ENCODE results near the gene C17orf107. TPM values are rescaled to one million over a fixed set of nuclear protein-coding genes. Genes with fewer than 3 reads are reported as not detected.
A peak's percentile ranks its signal among the peaks of the same experiment; 100 is the strongest.

C17orf107 gene
- total RNA-seq, 1 donor from 2014 or later: 1.8 TPM

GRCh38 chr17:4949321-4950074, 50.2 kb downstream of the C17orf107 start:
- peak overlapping the region; percentile 82 for H3K27ac Mint-ChIP-seq (ENCODE audit: unreplicated experiment)
- DNase-seq (ENCODE audit: low spot score): no peak

GRCh38 chr17:4950075-4950745, 50.9 kb downstream of the C17orf107 start:
- Mint-ChIP-seq H3K27ac (ENCODE audit: unreplicated experiment) (peak overlapping the region; percentile 87), H3K27me3 (ENCODE audit: low read depth) (no peaks in the 10 kb centered on the region), H3K36me3 (ENCODE audit: low read depth) (peaks cover 16% of the 10 kb centered on the region), H3K9me3 (ENCODE audit: low read depth) (no peaks in the 10 kb centered on the region), H3K4me3 (ENCODE audit: unreplicated experiment) (peak overlapping the region; percentile 68), H3K4me1 (ENCODE audit: low read depth) (peaks cover 57% of the 10 kb centered on the region)
- TF ChIP-seq CTCF (IDR thresholded peaks at IDR 0.05): no peak
- peak; percentile 94 for DNase-seq (ENCODE audit: low spot score)

More at GRCh38 chr17:4949321-4950074, 50.2 kb downstream of the C17orf107 start:
- no peaks in the 10 kb centered on the region for H3K27me3 Mint-ChIP-seq (ENCODE audit: low read depth)
- H3K4me3 Mint-ChIP-seq (ENCODE audit: unreplicated experiment): peak overlapping the region; percentile 96
- TF ChIP-seq CTCF (IDR thresholded peaks at IDR 0.05): no peak
- peaks cover 64% of the 10 kb centered on the region for H3K4me1 Mint-ChIP-seq (ENCODE audit: low read depth)
- peaks cover 18% of the 10 kb centered on the region for H3K36me3 Mint-ChIP-seq (ENCODE audit: low read depth)
- no peaks in the 10 kb centered on the region for H3K9me3 Mint-ChIP-seq (ENCODE audit: low read depth)

- Mint-ChIP-seq H3K36me3 (ENCODE audit: low read depth) (peaks cover 11% of the 10 kb centered on the region), H3K4me1 (ENCODE audit: low read depth) (peaks cover 51% of the 10 kb centered on the region), H3K27me3 (ENCODE audit: low read depth) (no peaks in the 10 kb centered on the region), H3K9me3 (ENCODE audit: low read depth) (no peaks in the 10 kb centered on the region), H3K4me3 (ENCODE audit: unreplicated experiment) (peak within 1 kb of the TSS; percentile 68), H3K27ac (ENCODE audit: unreplicated experiment) (peak within 1 kb of the TSS; percentile 87)
- no peak for TF ChIP-seq CTCF (IDR thresholded peaks at IDR 0.05)
- no peak for DNase-seq (ENCODE audit: low spot score)
These were observed 51.4 kb downstream of the C17orf107 start, which contains the start of gene ENO3 for GRCh38 chr17:4950746-4951204. Gene ENO3, plus strand, starts transcription at chr17:4951119. Its CDS starts 711 bp downstream, at chr17:4951830.

GRCh38 chr17:4951486-4951885, 52.1 kb downstream of the C17orf107 start:
- Mint-ChIP-seq H3K27ac (ENCODE audit: unreplicated experiment) (no peak overlapping the region), H3K4me1 (ENCODE audit: low read depth) (peaks cover 44% of the 10 kb centered on the region), H3K27me3 (ENCODE audit: low read depth) (no peaks in the 10 kb centered on the region), H3K4me3 (ENCODE audit: unreplicated experiment) (no peak overlapping the region), H3K36me3 (ENCODE audit: low read depth) (peaks cover 6% of the 10 kb centered on the region), H3K9me3 (ENCODE audit: low read depth) (no peaks in the 10 kb centered on the region)
- DNase-seq (ENCODE audit: low spot score): no peak
- no peak for TF ChIP-seq CTCF (IDR thresholded peaks at IDR 0.05)

Other genes starting within 250 kb of the C17orf107 start
- 44.1 to 56.2 TPM (median 48.2 TPM) in 3 replicates for gene PELP1, start 195.4 kb upstream of the C17orf107 start, total RNA-seq
- 7.1 to 11.8 TPM (median 7.2 TPM) in 3 replicates for gene ARRB2, start 188.9 kb upstream of the C17orf107 start, total RNA-seq
- 14.6 to 21.3 TPM (median 16.9 TPM) in 3 replicates for gene MED11, start 168.1 kb upstream of the C17orf107 start, total RNA-seq
- 0.23 to 0.48 TPM (median 0.45 TPM) in 3 replicates for gene ZMYND15, start 159.7 kb upstream of the C17orf107 start, total RNA-seq
- 4.7 to 8.0 TPM (median 5.4 TPM) in 3 replicates for gene CXCL16, start 159.6 kb upstream of the C17orf107 start, total RNA-seq
- not detected in 3 replicates for gene TM4SF5, start 127.7 kb upstream of the C17orf107 start, total RNA-seq
- gene VMO1, start 113.2 kb upstream of the C17orf107 start, total RNA-seq: 0.82 to 2.4 TPM (median 1.2 TPM) in 3 replicates
- not detected in 3 replicates for gene GLTPD2, start 110.6 kb upstream of the C17orf107 start, total RNA-seq
- gene PSMB6, start 103.4 kb upstream of the C17orf107 start, total RNA-seq: 110 to 146 TPM (median 113 TPM) in 3 replicates
- gene PLD2, start 92.4 kb upstream of the C17orf107 start, total RNA-seq: 30.3 to 35.3 TPM (median 32.1 TPM) in 3 replicates
- gene MINK1, start 66.2 kb upstream of the C17orf107 start, total RNA-seq: 89.1 to 93.0 TPM (median 90.6 TPM) in 3 replicates
- gene CHRNE, start 3.6 kb downstream of the C17orf107 start, total RNA-seq: 0.22 to 0.35 TPM in 2 of 3 replicates, not detected in the other
- not detected in 3 replicates for gene GP1BA, start 32.7 kb downstream of the C17orf107 start, total RNA-seq
- gene SLC25A11, start 40.5 kb downstream of the C17orf107 start, total RNA-seq: 44.0 to 62.4 TPM (median 46.6 TPM) in 3 replicates
- 69.7 to 95.8 TPM (median 74.5 TPM) in 3 replicates for gene RNF167, start 40.7 kb downstream of the C17orf107 start, total RNA-seq
- 512 to 784 TPM (median 766 TPM) in 3 replicates for gene PFN1, start 49.0 kb downstream of the C17orf107 start, total RNA-seq
- 7.0 to 9.8 TPM (median 7.4 TPM) in 3 replicates for gene ENO3, start 51.6 kb downstream of the C17orf107 start, total RNA-seq
- 73.0 to 87.3 TPM (median 79.4 TPM) in 3 replicates for gene SPAG7, start 68.3 kb downstream of the C17orf107 start, total RNA-seq
- gene CAMTA2, start 88.1 kb downstream of the C17orf107 start, total RNA-seq: 47.4 to 97.8 TPM (median 90.2 TPM) in 3 replicates
- 0.74 to 1.5 TPM (median 0.85 TPM) in 3 replicates for gene INCA1, start 98.0 kb downstream of the C17orf107 start, total RNA-seq
- 141 to 193 TPM (median 174 TPM) in 3 replicates for gene KIF1C, start 98.4 kb downstream of the C17orf107 start, total RNA-seq
- gene SLC52A1, start 135.9 kb downstream of the C17orf107 start, total RNA-seq: not detected in 3 replicates
- 0.29 to 0.69 TPM (median 0.55 TPM) in 3 replicates for gene ZFP3, start 178.9 kb downstream of the C17orf107 start, total RNA-seq
- gene ZNF232, start 212.3 kb downstream of the C17orf107 start, total RNA-seq: 7.4 to 8.3 TPM (median 8.0 TPM) in 3 replicates
- gene USP6, start 216.5 kb downstream of the C17orf107 start, total RNA-seq: 0.10 to 0.15 TPM (median 0.12 TPM) in 3 replicates